ENCODE measurements around the gene PRKAR1B.

The PRKAR1B gene

DNA sequence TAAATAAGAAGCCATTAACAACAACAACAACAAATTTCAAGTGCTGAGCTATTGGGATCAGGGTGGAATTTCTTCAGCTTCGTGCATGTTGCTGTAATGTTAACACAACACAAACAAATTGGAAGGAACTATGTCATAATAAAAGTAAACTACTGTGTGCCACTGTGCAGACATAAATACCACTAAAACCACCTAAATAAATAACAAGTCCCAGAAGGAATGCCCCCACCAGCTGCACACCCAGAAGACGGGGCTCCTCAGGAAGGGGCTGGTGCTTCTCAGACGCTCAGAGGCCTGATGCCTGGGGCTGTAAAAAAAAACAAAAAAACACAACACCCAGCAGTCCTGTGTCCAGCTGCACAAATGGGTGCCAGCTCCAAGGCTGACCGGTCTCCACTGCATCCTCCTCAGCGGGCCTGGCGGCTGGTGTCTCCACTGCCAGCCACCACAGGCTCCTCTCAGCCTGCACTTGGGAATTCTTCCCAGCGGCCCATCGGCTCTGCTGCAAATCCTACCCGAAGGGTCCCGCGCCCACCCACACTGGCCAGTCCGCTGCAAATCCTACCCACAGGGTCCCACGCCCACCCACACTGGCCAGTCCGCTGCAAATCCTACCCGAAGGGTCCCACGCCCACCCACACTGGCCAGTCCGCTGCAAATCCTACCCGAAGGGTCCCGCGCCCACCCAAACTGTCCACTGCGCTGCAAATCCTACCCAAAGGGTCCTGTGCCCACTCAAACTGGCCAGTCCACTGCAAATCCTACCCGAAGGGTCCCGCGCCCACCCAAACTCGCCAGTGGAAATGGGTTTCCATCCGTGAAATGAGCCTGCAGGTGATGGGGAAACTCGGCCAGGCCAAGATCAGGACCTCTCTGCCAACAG is 36.4 kb downstream of the PRKAR1B start:
- no peak for DNase-seq

DNA sequence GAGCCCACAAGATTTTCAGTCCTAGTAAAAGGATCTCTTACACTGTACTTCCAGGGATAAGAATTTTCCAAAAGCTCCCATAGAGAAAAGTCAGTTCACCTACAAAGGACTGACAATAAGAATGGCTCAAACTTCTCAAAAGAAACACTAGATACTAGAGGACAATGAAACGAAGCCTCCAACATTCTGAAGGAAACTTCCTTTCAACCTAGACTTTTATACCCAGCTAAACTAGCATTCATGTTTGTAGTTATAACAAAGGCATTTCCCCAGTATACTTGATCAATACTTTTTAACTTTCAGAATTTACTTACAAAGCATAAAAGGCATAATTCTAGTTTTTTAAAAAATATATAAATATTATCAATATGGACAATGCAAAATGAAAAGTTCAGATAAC is 41.5 kb downstream of the PRKAR1B start:
- DNase-seq: no peak

DNA sequence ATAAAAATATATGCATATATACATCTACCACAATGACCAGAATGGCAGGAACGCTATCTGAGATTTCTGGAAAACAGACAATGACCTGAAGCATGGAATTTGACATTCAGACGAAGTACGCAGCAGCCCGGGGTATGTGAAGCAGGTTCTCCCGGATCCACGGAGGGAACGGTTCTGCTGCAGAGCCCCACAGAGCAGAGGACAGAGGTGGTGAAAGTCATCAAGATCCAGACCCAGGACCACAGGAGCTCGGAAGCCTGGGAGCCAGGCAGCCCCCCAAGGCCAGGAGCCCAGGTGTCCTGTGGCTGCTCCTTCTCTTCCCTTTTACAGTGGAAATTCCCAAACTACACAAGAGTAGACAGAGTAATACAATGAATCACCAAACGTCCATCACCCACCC is 42.7 kb downstream of the PRKAR1B start:
- no peak for DNase-seq

DNA sequence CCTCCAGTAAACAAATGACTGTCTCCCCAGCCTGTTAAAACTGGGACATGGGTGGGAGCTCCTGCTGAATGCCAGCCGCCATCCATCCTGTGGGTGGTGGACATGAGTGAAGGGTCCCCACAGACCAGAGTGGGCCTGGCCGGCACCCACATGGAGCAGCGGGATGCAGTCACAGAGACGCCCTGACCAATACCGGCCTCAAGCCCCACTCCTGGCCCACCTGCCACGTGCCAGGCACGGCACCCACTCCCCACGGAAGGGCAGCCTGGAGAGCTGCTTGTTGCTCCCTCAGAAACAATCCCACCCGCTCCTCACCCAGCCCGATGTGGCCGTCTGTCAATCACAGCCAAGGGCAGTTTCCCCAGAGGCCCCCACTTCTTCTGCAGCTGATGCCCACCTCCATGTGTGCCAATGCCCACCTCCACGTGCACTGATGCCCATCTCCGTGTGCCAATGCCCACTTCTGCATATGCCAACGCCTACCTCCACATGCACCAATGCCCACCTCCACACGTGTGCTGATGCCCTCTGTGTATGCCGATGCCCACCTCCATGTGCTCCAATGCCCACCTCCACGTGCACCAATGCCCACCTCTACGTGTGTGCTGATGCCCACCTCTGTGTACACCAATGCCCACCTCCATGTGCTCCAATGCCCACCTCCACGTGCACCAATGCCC is 43.4 kb downstream of the PRKAR1B start:
- no peak for DNase-seq

DNA sequence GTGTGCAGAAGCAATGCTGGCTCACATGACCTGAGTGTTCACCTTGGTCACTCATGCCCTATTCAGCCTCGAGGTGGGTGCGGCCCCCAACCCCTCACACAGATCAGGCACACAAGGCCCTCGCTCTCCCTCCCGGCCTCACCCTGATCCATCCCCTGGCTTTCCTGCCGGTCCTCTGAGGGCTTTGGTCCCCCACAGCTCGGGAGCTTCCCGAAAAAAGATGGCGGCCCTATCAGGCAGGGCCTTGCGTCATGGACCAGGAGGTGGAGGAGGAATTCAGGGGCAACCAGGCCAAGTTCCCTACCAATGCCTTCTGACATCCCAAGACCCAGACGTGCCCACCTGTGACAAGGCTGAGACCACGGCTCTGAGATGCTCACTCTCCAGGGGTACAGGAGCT is 44.3 kb downstream of the PRKAR1B start:
- no peak for DNase-seq

DNA sequence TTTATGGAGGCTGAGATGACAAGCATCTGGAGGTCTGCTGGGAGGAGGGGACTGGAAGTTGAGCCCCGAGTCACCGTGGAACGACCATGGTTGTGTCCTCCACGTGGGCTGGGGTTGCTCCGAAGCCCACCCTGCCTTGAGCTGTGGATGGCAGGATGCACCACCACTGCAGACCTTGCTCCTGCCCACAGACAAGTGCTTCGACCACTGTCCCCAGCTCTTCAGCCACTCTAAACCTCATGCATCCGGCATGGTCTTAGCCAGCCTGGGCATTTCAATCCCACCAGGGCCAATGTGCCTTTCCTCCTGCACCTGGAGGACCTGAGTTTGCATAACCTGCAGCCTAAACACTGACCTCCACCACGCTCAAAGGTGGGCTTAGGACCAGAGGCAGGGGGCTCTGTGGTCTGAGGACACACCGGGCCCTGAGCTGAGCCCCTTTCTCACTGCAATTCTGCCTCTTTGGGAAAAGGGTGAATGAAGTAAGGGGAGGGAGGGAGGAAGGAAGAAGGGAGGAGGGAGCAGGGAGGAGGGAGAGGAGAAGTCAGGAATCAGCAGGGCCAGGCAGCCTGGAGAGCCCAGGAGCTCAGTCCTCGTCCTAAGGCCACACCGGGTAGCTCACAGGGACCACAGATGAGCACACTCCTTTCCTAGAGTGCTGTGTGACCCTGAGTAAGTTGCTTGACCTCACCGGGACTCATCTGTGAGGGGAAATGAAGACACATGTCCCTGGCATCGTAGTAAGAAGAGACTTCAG is 45.4 kb downstream of the PRKAR1B start:
- DNase-seq: no peak

DNA sequence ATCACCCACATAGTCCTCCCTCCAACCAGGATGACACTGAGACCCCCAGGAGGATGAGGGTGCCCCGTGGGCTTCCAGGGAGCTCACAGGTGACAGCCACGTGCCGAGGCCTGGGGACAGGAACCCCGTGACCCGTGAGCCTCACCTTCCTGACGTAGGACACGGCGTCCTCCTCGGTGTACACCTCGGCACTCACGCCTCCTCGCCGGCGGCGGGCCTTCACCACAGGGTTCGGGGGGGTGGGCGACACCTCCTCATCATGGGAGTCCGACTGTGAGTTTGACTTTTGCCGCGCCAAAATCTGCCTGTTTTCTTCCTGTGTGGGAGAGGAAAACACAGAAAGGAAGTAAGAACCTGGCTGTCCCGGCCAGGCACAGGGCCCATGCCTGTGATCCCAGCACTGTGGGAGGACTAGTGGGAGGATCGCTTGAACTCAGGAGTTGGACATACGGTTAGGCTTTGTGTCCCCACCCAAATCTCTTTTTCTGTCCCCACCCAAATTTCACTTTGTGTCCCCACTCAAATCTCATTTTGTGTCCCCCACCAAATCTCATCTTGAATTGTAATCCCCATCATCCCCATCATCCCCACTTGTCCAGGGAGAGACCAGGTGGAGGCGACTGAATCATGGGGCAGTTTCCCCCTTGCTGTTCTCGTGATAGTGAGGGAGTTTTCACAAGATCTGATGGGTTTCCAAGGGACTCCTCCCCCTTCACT is 46.5 kb downstream of the PRKAR1B start:
- no peak for DNase-seq

DNA sequence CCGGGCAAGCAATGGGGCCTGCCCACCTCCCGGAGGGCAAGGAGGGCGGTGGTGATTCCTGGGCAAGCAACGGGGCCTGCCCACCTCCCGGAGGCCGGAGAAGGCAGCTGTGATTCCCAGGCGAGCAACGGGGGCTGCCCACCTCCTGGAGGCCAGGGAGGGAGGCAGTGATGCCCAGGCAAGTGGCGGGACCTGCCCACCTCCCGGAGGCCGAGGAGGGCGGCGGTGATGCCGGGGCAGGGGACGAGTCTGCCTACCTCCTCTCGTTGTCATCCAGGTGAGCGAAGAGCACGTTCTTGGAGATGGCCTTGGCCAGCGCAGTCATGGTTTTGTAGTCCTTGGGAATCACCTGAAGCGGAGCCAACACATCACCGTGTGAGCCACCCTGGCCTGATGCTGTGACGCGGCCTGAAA is 50.1 kb downstream of the PRKAR1B start:
- DNase-seq: no peak

DNA sequence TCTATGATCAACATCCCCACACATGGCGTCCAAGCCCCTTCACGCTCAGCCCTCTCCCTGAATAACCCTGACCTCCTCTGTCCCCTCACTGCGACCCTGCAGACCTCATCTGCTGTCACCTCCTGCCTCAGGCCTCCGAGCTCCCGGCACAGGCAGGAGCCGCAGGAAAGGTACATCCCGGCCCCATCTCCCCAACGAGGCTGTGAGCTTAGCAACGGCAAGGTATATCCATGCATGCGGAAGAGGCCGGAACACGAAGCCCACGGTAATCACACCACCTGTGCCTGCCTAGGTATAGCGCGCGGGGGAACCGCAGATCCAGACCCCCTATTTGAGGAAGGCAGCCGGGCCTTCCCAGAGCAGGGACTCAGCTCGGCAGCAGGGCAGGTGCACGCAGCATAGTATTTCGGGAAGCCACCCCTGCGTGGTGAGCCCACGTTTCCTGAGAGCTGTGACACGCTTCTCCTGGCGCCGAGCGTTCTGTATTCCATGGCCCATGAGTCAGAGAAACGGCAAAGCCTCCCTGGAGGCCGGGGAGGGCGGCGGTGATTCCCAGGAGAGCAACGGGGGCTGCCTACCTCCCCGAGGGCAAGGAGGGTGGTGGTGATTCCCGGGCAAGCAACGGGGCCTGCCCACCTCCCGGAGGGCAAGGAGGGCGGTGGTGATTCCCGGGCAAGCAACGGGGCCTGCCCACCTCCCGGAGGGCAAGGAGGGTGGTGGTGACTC is 50.7 kb downstream of the PRKAR1B start:
- no peak for DNase-seq

DNA sequence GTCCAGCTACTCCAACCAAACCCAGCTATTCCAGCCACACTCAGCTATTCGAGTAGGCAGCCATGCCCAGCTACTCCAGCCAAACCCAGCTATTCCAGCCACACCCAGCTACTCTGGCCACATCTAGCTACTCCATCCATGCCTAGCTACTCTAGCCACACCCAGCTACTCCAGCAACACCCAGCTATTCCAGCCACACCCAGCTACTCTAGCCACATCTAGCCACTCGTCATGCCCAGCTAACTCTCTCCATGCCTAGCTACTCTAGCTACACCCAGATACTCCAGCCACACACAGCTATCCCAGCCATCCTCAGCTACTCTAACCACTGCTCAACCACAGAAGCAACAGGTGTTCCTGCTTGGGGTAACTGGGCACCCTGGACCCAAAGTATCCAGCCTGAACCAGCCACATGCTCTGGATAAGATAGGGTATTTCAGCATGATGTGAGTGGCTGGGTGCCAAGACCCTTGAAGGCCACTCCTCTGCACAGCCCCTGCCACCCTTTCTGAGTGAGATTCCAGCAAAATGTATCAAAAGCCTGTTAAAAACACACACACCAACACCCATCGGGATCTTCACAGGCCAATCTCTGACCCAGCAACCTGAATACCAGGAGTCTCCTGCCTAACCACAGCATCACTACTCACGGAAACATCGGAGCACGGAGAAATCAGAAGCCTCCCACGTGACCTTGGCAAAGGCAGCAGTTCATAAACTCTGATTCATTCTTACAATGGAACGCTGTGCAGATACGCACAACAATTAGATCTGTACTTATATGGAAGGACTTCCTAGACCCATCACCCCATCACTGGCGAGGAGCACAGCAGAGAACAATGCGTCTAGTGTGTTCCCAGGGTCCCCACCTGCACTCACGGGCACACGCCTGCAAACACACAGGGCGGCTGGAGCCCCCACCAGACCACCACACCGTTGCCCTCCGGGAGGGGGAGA is 52.3 kb downstream of the PRKAR1B start:
- no peak for DNase-seq

DNA sequence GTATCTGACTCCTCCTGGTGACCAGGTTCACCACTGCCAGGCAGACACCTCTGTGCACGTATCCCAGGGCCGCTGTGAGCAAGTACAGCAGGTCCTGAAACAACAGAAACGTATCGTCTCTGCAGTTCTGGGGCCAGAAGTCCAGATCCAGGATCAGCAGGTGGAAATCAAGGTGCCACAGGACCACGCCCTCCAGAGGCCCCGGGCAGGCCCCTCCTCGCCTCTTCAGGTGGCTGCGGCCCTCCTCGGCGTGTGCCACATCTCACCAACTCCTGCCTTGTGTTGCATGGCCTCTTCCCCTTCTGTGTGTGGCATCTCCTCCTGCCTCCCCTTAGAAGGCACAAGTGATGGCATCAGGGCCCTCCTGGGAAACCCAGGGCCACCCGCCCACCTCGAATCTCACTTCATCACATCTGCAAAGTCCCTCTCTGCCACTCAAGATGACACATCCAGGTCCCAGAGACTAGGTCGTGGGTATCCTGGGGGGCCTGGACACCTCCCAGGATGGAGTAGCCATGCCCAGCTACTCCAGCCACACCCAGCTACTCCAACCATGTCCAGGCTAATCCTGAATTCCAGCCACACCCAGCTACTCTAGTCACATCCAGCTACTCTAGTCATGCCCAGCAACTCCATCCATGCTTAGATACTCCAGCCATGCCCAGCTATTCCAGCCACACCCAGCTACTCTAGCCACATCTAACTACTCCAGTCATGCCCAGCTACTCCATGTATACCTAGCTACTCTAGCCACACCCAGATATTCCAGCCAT is 53.2 kb downstream of the PRKAR1B start:
- no peak for DNase-seq

DNA sequence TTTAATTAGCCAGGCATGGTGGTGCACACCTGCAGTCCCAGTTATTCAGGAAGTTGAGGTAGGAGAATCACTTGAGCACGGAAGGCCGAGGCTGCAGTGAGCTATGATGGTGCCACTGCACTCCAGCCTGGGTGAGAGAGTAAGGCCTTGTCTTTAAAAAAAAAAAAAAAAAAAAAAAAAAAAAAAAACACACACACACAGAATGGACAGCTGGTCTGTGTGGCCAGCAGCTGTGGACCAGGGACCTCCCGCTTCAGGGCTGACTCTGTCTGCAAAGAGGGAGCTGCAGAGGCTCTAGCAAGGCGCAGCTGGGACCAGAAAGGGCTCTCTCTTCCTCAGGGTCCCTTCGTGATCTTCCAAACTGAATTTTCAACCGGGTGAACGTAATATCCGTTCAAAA is 54.2 kb downstream of the PRKAR1B start:
- DNase-seq: no peak

DNA sequence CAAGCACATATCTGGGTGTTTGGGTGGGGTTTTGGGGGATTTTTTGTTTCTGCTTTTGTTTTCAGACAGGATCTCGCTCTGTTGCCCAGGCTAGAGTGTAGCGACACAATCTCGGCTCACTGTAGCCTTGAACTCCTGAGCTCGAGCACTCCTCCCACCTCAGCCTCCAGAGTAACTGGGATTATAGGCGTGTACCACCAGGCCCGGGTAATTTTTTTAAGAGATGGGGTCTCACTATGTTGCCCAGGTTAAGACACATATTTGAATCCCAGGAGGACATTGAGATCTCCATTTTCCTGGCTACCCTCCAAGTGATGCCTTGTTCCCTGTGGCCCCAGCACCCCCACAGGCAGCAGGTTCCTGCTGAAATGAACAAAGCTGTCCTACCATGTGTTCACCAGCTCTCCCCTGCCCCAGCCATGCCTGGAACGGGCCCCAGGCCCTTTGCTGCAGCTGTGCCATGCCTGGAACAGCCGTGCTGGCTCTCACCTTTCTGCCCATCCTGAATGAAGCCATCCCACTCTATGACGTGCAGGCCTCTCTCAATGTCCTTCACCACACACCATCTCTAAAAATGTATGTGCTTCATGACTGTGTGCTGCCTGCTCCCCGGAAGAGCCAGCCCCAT is 55.6 kb downstream of the PRKAR1B start:
- DNase-seq: no peak

DNA sequence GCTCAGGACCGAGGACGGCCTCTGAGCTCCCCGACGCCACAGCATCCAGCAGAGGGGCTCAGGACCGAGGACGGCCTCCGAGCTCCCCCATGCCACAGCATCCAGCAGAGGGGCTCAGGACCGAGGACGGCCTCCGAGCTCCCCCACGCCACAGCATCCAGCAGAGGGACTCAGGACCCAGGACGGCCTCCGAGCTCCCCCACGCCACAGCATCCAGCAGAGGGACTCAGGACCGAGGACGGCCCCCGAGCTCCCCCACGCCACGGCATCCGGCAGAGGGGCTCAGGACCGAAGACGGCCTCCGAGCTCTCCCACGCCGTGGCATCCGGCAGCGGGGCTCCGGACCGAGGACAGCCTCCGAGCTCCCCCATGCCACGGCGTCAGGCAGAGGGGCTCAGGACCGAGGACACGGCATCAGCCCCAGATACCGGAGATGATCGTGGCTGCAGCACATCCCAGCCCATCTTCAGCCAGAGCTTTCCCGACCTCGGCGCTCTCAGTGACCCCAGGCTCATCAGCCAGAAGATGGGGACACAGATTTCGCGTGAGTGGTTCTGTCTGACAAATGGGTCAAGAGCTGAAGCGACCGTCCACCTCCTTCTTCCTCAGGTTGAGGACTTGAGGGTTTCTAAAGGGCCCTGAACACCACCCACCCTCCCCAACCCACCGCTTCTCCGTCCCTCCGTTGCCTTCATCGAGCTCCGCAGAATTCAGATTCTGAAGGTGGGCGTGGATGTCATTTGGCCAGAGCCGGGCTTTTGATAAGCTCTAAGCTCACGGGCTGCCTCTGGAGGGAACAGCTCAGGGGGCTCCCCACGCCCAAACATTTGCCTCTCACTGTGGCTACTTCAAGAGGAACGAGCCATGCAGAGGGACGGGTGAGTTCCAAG is 56.3 kb downstream of the PRKAR1B start:
- DNase-seq: no peak

DNA sequence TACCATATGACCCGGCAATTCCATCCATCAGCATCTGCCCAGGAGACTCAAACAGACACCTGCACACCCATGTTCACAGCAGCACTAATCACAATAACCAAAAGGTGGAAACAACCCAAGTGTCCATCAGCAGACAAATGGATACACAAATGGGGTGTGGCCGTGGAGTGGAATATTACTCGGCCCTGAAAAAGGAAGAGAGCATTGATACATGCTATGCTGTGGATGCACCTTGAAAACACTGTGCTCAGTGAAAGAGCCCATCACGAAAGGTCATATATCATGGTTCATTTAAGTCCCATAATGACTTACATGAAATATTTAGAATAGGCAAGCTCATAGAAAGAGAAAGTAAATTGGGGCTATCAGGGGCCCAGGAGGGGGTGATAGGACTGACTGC is 58.1 kb downstream of the PRKAR1B start:
- DNase-seq: no peak

DNA sequence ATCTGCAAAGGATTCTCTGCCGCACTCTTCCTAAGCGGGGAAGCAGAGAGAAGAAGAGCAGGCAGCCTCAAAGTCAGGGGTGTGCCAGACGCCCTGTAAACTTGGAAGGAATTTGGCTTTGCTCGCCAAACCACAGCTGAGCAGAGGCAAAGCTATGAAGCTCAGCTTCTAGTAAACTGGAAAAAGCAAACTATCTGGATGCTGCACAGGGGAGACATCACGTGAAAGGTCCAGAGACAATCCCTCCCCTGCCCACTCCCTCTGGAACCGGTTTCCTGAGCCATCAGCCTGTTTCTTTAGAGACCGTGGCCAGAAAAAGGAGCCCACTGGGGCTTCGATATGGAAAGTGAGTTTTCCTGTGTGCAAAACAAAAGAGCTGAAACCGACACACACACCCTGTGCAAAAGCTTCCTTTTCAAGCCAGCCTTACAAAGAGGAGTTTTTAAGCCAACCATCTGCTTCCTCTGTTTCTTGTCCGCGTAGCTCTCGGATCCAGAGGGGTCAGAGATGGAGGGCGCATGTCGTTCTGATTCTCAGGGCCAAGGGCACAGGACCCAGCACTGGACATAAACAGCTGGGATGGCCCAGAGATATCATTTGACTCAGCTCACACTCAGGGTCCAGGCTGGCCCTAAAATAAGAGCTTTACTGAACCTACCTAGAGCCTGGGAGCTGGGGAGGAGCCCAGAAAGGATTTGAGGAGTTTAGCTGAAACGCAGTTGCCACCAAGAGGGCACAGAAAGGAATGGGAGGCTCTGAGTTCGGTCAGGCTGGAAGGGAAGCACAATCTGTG is 58.7 kb downstream of the PRKAR1B start:
- no peak for DNase-seq

DNA sequence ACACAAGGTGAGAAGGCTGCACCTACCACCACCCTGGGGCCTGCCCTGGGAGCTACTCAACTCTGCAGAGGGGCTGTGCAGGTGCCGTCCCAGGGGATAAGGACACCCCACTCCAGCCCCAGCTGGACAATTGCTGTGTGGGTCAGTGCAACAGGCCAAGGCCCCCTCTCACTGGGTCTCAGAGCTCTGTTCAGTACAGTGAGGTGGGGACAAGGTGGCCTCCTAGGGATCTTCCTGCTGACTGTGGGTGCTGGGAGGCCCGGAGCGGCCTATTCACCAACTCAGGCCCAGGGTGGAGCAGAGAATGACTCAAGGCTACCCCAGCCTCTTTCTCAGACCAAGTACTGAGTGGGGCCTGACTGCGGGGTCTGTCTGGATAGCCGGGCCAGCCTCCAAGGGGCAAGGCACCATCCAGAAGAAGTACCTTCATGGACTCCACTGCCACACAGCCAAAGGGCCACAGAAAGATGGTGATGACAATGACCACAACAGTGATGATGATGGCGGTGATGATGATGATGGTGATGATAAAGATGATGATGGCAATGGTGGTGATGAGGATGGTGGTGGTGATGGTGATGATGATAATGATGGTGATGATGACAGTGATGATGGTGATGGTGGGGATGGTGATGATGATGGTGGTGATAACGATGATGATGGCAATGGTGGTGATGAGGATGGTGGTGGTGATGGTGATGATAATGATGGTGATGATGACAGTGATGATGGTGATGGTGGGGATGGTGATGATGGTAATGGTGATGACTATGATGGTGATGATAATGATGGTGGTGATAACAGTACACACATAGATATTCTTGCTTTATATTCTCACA is 60.4 kb downstream of the PRKAR1B start:
- DNase-seq: no peak

Measured in stimulated activated CD4-positive, alpha-beta T cell treated with anti-CD3 and anti-CD28 coated beads, Interleukin-2, amount 100 ng/mL, for 48 hours (primary cell).